Right ventricle myocardium inferior (tissue), 1 donor: ENCODE data around the gene GPER1. TPM values are rescaled to one million over a fixed set of nuclear protein-coding genes. Genes with fewer than 3 reads are reported as not detected.

Source experiments
- ATAC-seq: fragments of 200-7000 bp; cut with Tn5 transposase; one replicate; pipeline ENCODE4 v1.9.1; 2020; ENCODE audit warnings: mild to moderate bottlenecking, moderate library complexity
- DNase-seq: peaks from one replicate; pipeline ENCODE4 v3.0.0; 2021; ENCODE audit errors: missing footprints
- intact Hi-C: fragments of 100-400 bp; cut with DNase I; formaldehyde crosslinking; loops from one replicate; pipeline ENCODE4 v1.11.0; 2022
- total RNA-seq: library from RNA; stranded (reverse); fragmentation: NEBNext Ultra II Directional; extraction: Animal tissue kit (Norgen Biotek cat#: 25700); gene quantifications from one replicate; pipeline ENCODE4 v1.2.1, GENCODE V29; 2021
- donor health status: DM: no; HTN: yes; CAD: no; lungs with severe emphysema.

The GPER1 gene
- total RNA-seq, 1 donor from 2014 or later, result 3.6 TPM

DNA sequence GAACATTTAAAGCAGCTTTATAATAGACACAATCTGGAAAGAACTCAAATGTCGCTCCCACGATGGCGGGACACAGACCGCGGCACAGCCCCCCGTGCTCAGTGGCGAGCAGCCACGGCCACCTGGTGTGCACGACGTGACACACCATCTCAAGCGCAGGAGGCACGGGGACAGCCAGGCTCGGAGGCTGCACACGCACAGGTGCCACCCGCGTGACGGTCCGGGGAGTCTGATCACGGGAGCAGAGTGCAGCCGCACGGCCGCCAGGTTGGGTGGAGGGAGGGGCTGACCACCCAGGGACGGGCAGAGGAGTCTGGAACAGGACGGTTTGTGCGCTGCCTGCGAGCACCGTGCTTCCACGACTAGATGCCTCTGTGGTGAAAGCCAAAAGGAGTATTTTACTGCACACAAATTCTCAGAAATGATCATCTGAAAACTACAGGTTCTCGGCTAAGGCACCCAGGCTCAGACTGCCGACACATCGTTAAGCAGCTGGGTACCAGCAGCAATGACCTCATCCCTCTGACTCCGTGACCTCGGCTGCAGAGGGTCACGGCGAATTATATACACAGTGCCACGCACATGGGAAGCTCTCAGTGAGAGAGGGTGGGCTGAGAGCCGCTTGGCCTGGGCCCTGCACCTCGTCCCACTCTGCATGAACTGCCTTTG is 7.5 kb upstream of the GPER1 start:
- intact Hi-C loops, result no loop called here

DNA sequence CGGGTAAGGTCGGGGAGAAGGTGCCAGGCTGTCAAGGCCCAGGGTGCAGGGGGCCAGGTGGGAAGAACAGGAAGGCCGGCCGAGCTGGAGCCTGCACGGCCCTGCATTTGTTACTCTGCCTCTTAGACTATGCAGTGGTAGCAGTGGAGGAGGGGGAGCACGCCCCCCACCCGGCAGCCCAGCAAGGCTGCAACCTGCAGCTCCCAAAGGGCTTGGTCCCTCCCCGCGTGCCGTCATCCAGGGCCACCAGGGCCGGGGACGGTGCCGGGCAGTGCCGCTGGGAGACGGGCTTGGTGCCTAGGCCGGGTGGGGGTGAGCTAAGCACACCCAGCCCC is 7.0 kb upstream of the GPER1 start:
- DNase-seq (no peak), ATAC-seq (no peak)
- intact Hi-C loops, result no loop called here

More for the DNA sequence above, 7.5 kb upstream of the GPER1 start:
- DNase-seq (no peak), ATAC-seq (no peak)

DNA sequence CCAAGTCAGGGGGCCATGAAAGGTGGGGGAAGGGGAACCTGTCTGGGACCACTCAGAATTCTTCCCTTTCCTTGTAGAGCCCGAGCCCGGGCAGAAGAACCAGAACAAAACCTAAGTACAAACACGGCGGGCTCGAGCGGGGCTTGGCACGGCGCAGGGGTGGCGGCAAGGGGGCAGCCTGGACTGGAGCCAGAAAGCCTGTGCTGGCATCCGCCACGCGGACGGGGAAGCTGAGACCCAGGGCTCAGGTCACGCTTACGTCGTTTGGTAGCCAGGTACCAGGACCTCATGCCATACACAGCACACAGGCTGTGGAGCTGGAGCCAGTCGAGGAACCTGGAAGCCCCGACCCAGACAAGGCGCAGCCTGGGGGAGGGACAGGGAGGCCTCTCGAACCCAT is 6.6 kb upstream of the GPER1 start:
- intact Hi-C loops, result no loop called here
- DNase-seq (no peak), ATAC-seq (no peak)

DNA sequence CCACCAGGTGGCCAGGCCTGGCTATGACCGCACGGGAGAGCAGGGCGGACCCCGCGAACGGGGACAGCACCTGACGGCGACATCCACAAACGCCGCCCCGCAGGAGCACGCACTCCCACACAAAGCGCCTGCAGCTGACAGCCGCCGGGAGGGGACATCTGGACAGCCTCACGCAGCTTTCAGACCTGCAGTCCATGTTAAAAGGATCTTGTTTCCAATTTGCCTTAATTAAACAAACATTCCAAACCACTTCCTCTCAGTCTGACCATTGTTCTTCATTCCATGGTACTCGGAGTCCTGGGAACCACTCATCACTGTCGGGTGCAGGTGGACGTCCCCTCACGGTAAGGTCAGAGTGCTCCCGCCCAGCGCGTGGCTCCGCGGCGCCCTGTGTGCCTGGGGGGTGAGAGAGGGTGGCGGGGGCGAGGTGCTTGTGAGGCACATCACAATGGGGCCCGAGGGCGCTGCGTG is 5.9 kb upstream of the GPER1 start:
- no peak for ATAC-seq
- DNase-seq, result no peak
- intact Hi-C loops, result no loop called here

DNA sequence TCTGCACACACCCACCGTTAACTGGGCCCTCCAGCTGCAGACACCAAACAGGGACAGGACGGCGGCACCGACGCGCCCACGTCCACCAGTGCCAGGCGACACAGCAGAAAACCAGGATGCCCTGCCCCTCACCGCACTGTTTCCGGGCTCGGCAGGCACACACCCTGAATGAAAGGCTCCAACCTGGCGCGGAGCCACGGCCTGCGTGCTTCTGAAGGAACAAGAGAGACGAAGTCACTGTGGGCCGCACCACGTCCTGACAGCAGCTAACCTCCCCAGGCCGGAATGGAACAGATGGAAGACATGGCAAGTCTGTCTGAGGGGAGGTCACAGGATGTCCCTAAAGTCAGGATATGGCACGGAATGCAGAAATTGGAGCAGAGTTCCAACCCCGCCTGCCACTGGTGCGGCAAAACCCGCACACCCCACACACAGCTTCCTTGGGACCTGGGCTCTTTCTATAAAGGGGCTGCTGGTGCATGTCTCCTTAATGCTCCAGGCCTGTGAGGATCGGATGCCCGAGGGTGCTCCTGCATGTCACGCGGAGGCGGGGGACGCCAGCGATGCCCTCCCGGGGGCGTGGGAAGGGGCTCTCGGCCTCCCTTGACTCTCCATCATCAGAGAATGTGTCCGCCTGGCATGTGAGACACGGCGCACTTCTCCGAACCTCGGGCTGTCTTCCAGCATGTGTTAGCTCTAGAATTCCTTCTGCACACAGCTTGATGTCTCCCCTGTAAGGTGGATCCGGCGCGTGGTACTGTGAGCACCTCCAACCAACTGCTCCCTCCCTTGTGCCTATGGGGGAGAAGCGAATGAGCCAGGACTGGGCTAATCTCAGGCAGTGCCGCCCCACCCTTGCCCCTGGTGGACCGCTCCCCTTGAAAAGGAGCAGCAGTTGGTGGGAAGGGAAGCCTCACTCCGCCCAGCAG is 3.9 kb upstream of the GPER1 start:
- no peak for DNase-seq
- intact Hi-C loops, result no loop called here
- no peak for ATAC-seq

DNA sequence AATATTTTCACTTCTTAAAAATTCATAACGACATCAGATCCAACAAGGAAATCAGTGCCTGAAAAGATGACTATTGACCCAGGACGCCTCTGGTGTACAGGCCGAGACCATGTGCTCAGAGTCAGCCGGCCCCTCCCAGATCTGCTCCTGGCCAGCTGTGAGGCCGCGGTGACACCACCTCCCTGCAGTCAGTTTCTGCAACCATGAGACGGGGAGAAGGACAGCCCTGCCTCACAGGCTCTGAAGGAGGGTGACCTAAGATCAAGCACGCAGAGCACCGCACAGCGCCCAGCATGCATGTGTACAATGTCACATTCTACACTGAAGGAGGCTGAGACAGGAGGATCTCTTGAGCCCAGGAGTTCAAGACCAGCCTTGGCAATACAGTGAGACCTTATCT is 2.6 kb upstream of the GPER1 start:
- no peak for DNase-seq
- ATAC-seq, result no peak
- intact Hi-C loops, result no loop called here

DNA sequence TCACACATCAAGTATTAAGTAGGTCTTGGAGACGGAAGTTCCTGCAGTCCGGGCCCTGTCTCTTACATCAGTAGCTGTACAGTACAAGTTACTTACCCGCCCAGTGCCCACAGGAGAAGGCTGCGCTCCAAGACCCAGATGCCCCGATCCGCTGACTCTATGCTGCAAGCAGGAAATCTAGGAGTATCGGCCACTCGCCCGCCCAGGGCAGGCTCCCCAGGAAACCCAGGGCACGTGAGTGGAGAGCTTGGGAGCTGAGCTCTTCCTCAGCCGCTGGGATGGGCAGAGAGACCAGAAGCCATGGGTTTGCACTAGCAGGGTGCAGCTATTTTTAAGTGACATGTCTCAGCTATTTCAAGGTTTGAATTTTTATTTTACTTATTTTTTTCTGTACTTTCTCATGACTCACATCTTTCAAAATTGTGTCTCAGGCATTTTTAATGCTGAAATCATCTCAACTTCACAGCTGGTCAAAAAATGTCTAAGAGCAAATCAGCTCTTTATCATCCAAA is 1.9 kb upstream of the GPER1 start:
- ATAC-seq (no peak), DNase-seq (no peak)
- intact Hi-C loops, result no loop called here

DNA sequence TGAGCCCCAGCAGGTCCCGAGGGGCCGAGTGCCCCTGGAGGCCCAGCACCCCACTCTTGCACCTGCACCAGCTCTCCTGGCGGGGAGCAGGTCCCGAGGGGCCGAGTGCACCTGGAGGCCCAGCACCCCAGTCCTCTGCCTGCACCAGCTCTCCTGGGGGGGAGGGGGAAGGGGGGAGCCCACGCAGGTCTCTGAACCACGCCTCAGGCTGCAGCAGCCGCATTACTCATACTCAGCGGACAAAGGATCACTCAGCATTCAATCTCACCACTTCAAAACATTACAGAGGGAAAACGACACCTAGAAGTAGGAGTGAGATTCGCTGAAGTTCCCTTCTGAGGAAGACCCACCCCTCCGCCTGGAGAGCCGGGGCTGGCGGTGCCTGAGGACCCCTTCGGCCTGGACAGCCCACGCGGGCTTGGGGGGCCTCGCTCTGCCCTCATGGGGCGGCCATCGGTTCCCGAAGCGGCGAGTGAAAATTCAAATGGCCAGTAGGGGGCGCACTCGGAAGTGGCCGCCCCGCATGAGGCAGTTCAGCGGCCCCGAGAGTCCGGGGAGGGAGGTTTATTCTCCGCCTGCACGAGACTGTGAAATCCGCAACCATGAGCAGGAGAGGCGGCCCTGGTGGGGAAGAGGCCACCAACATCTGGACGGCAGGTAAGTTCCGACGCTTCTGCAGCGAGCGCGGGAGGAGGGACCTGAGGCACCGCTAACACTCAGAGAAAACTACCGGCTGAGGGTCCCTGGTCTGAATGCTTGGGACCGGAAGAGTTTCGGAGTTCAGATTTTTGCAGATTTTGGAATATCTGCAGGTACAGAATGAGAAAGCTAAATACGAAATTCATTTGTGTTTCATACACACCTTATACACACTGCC is 1.1 kb upstream of the GPER1 start:
- DNase-seq (peak; percentile 82), ATAC-seq (peak; percentile 71)
- intact Hi-C loops, result no loop called here

DNA sequence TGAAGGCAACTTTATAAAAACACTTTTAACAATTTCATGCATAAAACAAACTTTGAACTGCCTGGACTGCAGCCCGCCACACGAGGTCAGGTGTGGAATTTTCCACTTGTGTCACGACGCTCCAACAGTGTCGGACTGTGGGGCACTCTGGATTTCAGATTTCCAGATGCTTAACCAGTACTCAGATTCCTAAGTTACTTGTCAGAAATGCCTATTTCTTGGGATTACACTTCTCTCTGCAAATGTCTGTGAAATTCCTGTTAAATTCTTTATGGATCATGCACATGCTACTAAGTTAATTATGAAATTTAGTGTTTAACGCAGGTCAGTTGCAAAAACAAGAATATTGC is 473 bp upstream of the GPER1 start:
- intact Hi-C loops, result no loop called here
- ATAC-seq (no peak), DNase-seq (no peak)

DNA sequence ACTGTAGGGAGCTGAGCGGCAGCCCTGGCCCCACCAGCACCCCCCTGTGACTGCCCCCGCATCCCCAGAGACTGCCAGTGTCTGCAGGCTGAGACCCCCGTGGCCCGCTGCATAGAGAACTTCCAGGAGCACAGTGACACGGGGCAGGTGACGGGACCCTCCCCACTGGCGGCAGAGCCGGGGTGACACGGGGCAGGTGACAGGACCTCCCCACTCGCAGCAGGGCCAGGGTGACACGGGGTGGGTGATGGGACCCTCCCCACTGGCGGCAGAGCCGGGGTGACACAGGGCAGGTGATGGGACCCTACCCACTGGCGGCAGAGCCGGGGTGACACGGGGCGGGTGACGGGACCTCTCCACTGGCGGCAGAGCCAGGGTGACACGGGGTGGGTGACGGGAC is 2.3 kb downstream of the GPER1 start:
- ATAC-seq, result no peak
- intact Hi-C loops, result no loop called here
- DNase-seq, result no peak

DNA sequence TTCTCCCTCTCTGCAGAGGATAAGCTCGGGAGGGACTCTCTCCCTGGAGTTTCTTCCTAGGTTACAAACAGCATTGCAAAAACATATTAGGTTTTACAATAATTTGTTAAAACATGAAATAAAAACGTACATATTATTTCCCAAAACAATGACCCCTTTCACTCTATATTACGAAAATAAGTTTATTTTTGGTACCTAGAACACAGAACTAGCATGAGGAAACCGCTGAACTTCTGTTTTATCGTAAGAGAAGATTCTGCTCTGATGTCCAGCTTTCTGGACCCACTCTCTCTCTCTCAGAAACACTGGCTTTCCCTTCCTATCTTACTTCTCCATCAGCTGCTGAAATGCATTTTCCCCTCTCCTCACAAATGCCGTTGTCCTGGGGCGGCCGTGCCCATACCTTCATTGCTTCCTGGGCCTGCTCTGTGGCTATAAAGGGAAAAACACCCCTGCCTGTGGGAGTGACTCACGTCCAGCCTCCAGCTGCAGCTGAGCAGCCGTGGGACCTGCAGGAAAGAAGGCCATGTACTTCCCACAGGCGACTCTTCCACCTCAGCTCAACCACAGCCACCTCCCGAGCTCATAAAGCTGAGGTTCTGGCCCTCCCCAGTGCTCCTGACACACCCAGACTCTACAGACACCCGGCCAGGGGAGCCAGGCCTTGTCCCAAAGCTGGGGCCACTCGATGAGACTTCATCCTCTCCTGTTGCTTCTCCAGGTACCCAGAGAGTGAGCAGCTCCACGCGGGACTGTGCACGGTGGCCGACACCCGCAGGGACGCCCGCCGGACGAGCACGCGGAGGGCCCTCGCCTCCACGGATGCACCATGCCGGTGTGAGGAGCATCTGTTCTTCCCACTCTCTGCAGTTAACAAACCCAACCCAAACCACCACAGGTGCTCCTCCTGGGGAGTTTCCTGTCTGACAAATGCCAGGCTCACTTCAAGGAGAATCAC is 3.1 kb downstream of the GPER1 start:
- ATAC-seq, result no peak
- intact Hi-C loops, result no loop called here
- DNase-seq, result no peak

DNA sequence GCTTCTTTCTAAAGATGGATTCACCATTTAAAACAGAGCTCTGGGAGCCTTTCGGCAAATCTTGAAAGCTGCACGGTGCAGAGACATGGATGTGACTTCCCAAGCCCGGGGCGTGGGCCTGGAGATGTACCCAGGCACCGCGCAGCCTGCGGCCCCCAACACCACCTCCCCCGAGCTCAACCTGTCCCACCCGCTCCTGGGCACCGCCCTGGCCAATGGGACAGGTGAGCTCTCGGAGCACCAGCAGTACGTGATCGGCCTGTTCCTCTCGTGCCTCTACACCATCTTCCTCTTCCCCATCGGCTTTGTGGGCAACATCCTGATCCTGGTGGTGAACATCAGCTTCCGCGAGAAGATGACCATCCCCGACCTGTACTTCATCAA is 3.7 kb downstream of the GPER1 start:
- ATAC-seq, result no peak
- intact Hi-C loops, result no loop called here

DNA sequence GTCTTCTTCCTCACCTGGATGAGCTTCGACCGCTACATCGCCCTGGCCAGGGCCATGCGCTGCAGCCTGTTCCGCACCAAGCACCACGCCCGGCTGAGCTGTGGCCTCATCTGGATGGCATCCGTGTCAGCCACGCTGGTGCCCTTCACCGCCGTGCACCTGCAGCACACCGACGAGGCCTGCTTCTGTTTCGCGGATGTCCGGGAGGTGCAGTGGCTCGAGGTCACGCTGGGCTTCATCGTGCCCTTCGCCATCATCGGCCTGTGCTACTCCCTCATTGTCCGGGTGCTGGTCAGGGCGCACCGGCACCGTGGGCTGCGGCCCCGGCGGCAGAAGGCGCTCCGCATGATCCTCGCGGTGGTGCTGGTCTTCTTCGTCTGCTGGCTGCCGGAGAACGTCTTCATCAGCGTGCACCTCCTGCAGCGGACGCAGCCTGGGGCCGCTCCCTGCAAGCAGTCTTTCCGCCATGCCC is 4.3 kb downstream of the GPER1 start:
- intact Hi-C loops, result no loop called here
- no peak for DNase-seq
- ATAC-seq, result no peak

More for the DNA sequence above, 3.7 kb downstream of the GPER1 start:
- no peak for DNase-seq

DNA sequence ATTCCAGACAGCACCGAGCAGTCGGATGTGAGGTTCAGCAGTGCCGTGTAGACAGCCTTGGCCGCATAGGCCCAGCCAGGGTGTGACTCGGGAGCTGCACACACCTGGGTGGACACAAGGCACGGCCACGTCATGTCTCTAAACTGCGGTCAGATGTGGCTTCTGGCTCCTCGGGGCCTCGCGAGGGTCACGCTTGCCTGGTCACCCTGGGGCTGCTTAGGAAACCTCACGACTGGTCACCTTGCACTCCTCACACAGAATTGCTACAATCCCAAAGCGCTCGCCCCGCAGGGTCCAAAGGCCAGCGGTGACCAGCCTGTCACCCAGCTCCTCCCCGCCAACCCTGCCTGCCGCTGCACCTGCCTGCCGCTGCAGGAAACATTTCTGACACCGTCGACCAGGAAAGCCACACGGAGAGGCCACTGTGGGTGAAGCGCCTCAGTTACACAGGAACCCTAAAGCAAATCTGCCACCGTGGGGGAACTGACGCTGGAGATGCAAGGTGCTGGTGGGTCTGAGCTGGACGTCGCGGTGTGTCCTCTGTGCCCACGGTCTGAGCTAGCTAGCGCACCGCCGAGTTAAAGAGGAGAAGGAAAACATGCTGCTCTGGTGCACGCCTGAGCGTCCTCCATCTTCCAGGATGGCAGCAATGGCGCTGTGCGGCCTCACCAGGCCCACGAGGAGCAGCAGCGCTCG is 5.0 kb downstream of the GPER1 start:
- intact Hi-C loops, result no loop called here
- no peak for ATAC-seq
- DNase-seq, result no peak

DNA sequence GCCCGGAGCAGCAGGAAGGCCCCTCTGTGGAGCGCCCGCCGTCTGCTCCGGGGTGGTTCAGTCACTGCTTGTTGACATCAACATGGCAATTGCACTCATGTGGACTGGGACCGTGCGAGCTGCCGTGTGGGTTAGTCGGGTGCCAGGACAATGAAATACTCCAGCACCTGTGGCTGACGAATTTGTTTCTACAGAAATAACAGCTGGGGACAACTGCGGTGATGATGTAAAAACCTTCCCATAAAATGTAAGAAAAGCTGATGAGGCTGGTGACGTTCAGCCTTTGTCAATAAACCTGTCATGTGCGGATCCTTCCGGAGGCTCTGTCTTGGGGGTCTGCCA is 5.6 kb downstream of the GPER1 start:
- no peak for DNase-seq
- ATAC-seq, result no peak
- intact Hi-C loops, result no loop called here

DNA sequence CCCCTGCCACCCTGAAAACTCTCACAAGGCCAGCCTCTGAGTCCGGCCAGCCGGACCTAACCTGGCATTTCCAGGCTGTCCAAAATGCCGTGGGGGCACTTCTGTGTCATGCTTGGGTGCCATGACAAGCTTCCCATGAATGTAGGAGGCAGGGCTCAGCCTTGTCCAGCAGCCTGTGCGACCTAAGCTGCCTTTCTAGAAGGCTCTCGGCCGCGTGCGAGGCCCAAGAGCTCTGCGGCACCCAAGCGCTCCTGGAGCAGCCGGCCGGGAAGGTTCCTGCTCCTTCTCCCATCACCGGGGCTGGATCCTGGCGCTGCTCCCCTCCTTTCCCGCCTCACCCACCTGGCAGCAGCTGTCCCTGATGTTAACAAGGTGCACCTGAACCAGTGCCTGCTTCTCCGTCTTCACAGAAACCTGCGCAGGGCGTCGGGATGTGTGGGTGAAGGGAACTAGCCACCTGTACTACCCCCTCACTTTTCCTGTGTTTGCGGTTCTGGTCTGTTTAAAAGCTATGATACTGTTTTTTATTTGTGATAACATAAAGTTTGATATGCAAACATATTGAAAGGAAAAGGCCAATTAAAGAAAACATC is 6.1 kb downstream of the GPER1 start:
- DNase-seq (peak; percentile 44), ATAC-seq (no peak)
- intact Hi-C loops, result no loop called here

DNA sequence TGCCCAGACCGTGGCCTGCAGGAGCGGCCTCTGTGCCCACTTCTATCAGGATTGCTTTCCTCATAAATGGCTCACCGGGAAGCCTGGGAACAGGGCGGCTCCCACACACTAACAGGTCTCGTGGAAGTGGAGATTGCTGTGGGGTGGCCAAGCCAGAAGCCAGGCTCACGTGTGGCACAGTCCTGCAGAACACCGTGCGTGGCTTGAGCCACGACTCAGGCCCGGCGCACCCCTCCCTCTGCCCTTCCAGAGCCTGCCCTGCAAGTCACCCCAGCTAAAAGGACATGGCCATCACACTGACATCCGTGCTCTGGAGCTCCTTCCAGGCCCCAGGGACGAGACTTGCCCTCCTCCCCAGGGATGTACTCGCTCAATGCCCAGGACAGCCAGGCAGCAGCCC is 7.0 kb downstream of the GPER1 start:
- intact Hi-C loops, result no loop called here
- DNase-seq, result peak; percentile 39
- ATAC-seq, result no peak
